RWPE2 (cell line): Measurements from ENCODE around the gene RBMS3.

Source experiments
- ATAC-seq: fragments of 200-7000 bp; cut with Tn5 transposase; 3 replicates; pipeline ENCODE4 v1.9.1; 2021; ENCODE audit warnings: low read depth
- DNase-seq: peaks from one replicate; pipeline ENCODE4 v3.0.0-alpha.2; 2020; ENCODE audit warnings: low spot score
- H3K27ac ChIP-seq: fragments of 450-650 bp; 2 replicates; pipeline ENCODE4 v1.5.1; 2017; ENCODE audit warnings: mild to moderate bottlenecking; ENCODE audit not compliant: poor library complexity, severe bottlenecking
- H3K27me3 ChIP-seq: fragments of 250-450 bp; sonication (Bioruptor Pico); 2 replicates; pipeline ENCODE4 v1.5.1; 2021; ENCODE audit warnings: mild to moderate bottlenecking, moderate library complexity; ENCODE audit not compliant: insufficient read depth, poor library complexity, severe bottlenecking
- H3K36me3 ChIP-seq: fragments of 250-450 bp; sonication (Bioruptor Pico); 2 replicates; pipeline ENCODE4 v1.5.1; 2020; ENCODE audit warnings: low read depth, mild to moderate bottlenecking, moderate library complexity
- H3K4me1 ChIP-seq: fragments of 250-450 bp; sonication (Bioruptor Pico); 2 replicates; pipeline ENCODE4 v1.5.1; 2021; ENCODE audit warnings: mild to moderate bottlenecking, moderate library complexity; ENCODE audit not compliant: insufficient read depth, poor library complexity, severe bottlenecking
- H3K4me3 ChIP-seq: fragments of 250-450 bp; sonication (Bioruptor Pico); 2 replicates; pipeline ENCODE4 v1.5.1; 2021; ENCODE audit warnings: mild to moderate bottlenecking, moderate library complexity; ENCODE audit not compliant: severe bottlenecking
- H3K9me3 ChIP-seq: fragments of 250-450 bp; sonication (Bioruptor Pico); 2 replicates; pipeline ENCODE4 v1.5.1; 2021; ENCODE audit warnings: mild to moderate bottlenecking, moderate library complexity; ENCODE audit not compliant: severe bottlenecking
- TF ChIP-seq, protein P1 (sequence below): fragments of 450-650 bp; IDR thresholded peaks from one replicate; pipeline ENCODE4 v1.5.1; 2017; ENCODE audit warnings: mild to moderate bottlenecking, moderate library complexity; ENCODE audit not compliant: poor library complexity, severe bottlenecking

The RBMS3 gene

DNA sequence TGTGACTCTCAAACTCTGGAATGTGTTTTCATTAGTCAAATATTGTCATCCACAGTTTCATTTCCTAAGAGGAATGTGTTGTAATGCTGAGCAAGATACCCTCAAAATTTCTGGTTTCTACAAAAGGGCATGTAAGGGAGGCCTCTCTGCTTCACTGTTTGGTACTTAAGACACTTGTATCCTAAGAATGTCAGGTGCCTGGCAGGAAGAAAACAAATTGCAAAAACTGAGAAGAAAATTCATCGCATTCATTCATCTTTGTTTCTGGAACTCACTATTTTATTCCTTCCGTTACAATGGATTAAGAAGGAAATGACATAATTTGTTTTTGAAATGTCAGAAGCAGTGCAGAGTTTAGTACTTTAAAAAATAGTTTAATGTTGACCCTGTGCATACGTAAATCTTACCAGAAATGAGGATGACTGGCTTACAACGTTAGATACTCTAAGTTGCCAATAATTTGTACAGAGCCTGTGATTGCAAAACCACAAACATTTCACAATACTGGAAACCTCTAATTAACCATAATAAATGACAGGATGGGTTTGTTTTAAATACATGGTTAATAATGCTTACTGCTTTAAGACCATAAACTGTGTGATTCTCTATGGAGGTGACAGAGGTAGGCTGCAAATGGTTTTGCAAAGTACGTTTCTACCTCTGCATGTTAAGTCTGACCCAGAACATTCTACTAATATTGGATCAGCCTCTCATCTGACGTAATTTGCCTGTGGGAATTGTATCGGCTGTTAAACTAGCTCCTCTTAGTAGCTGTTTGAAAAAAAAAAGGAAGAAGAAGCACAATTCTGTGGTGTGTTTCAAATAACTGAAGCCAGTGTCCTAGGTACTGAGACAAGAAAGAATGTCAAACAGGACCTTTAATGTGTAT, 477.8 kb downstream of the RBMS3 start:
- H3K36me3 ChIP-seq: no peaks in the 10 kb centered on the region
- H3K9me3 ChIP-seq: no peaks in the 10 kb centered on the region
- TF ChIP-seq, protein P1, sequence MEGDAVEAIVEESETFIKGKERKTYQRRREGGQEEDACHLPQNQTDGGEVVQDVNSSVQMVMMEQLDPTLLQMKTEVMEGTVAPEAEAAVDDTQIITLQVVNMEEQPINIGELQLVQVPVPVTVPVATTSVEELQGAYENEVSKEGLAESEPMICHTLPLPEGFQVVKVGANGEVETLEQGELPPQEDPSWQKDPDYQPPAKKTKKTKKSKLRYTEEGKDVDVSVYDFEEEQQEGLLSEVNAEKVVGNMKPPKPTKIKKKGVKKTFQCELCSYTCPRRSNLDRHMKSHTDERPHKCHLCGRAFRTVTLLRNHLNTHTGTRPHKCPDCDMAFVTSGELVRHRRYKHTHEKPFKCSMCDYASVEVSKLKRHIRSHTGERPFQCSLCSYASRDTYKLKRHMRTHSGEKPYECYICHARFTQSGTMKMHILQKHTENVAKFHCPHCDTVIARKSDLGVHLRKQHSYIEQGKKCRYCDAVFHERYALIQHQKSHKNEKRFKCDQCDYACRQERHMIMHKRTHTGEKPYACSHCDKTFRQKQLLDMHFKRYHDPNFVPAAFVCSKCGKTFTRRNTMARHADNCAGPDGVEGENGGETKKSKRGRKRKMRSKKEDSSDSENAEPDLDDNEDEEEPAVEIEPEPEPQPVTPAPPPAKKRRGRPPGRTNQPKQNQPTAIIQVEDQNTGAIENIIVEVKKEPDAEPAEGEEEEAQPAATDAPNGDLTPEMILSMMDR: no peak
- ATAC-seq (peak; percentile 44), DNase-seq (no peak)
- no peak overlapping the region for H3K4me3 ChIP-seq
- H3K4me1 ChIP-seq: peaks cover 42% of the 10 kb centered on the region
- peak overlapping the region; percentile 97 for H3K27ac ChIP-seq
- H3K27me3 ChIP-seq: no peaks in the 10 kb centered on the region

DNA sequence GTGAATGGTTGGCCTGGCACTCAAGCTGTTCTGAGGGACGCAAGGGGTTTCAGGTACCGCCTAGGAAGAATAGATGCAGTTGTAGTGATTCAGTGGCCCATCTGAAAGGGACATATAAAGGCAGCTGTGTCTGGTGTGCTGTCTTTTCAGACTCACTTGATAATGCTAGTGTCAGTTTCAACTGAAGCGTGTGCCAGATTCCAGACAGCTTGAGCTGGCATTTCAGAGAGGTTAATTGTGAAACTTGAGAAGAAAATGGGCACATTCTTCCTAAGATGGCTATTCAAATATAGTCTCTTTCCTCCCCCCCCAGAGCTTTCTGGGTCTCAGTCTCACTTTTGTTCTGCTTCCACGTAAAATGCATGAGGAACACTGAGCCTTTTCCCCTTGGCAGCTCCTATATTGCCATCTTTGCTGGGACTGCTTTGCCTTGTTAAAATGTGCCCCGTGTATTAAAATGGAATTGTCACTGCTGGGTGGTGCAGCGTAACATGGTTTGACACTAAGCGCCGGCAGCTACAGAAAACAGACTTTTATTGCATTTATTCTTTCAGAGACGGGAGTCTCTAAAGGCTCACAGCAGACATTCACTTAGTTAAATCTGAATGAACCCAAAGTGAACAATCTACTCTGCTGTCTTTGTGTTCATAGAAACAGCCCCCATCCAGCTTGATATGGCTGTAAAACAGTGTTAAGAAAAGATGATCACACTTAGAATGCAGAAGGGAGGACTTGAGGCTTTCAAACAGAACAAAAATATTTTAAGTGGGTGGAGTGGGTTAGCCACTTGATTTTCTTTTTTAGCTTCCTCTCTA, 478.7 kb downstream of the RBMS3 start:
- ATAC-seq (peak; percentile 37; the same call in 2 of the 3 replicates), DNase-seq (no peak)
- TF ChIP-seq, protein P1: no peak
- peak overlapping the region; percentile 97 for H3K27ac ChIP-seq
- H3K36me3 ChIP-seq: no peaks in the 10 kb centered on the region
- peaks cover 47% of the 10 kb centered on the region for H3K4me1 ChIP-seq
- no peaks in the 10 kb centered on the region for H3K9me3 ChIP-seq
- H3K4me3 ChIP-seq: no peak overlapping the region
- H3K27me3 ChIP-seq: no peaks in the 10 kb centered on the region

DNA sequence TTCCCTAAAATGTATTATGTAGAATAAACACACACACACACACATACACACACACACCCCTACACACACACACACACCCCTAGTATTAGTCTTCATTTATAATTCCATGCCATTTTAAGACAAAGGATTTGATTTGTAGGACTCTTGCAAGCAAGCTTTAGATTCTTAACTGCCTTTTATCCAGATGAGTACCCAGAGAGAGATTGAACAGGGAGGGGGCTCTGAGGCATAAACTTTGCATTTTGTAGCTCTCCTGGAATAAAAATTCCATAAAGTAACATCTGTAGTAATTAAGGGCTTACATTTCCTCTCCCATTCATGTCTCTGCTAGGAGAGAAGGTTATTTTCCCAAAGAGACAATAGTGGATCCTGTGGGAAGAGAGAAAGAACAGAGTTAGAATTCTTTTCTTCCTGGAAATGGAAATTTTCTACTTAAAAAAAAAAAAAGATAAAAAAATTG, 479.4 kb downstream of the RBMS3 start:
- H3K9me3 ChIP-seq: no peaks in the 10 kb centered on the region
- H3K4me1 ChIP-seq: peaks cover 50% of the 10 kb centered on the region
- DNase-seq (no peak), ATAC-seq (no peak)
- H3K27me3 ChIP-seq: no peaks in the 10 kb centered on the region
- no peak overlapping the region for H3K4me3 ChIP-seq
- TF ChIP-seq, protein P1: no peak
- no peaks in the 10 kb centered on the region for H3K36me3 ChIP-seq
- peak overlapping the region; percentile 97 for H3K27ac ChIP-seq

DNA sequence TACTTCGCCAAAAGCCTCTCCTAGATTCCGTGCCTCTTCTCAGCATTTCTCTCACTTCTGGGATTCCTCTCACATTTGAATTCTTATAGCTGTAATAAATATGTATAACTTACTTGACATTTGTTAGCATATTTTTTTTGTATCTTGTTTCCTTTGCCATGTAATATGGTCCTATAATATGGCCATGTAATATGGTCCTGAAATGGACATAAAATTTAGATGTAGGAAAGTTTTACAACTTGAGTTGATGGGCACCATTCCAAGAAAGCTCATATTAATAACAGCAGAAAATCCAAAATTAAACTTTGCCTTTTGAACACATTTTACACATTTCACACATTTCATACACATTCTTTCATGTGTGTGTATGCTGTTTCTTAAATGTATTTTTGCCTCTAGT, 480.6 kb downstream of the RBMS3 start:
- peaks cover 45% of the 10 kb centered on the region for H3K4me1 ChIP-seq
- no peak overlapping the region for H3K4me3 ChIP-seq
- no peaks in the 10 kb centered on the region for H3K36me3 ChIP-seq
- TF ChIP-seq, protein P1: no peak
- no peak for DNase-seq
- no peaks in the 10 kb centered on the region for H3K27me3 ChIP-seq
- H3K27ac ChIP-seq: no peak overlapping the region
- ATAC-seq: no peak
- no peaks in the 10 kb centered on the region for H3K9me3 ChIP-seq
